HL-60 (cell line): ENCODE measurements around the gene APCDD1.

Experiments
- DNase-seq, 2 experiments: peaks; one replicate each; pipeline ENCODE4 v3.0.0-alpha.2; 2010 to 2020; ENCODE audit warnings: low read depth in 1 of 2, low spot score in 1 of 2
- H3K27ac ChIP-seq: fragments of 250-450 bp; sonication (Bioruptor Pico); replicated peaks from 2 replicates; pipeline ENCODE4 v1.5.1; 2020; ENCODE audit warnings: mild to moderate bottlenecking, moderate library complexity
- H3K27me3 ChIP-seq: fragments of 250-450 bp; sonication (Bioruptor Pico); 2 replicates; pipeline ENCODE4 v1.5.1; 2021; ENCODE audit warnings: mild to moderate bottlenecking, moderate library complexity; ENCODE audit not compliant: insufficient read depth, poor library complexity, severe bottlenecking
- H3K4me3 ChIP-seq: replicated peaks from 2 replicates; pipeline ENCODE4 v1.5.1; 2011; ENCODE audit warnings: mild to moderate bottlenecking, control low read depth, low read length; ENCODE audit not compliant: insufficient read depth
- CTCF ChIP-seq: IDR thresholded peaks from one replicate; pipeline ENCODE4 v1.5.1; 2011; ENCODE audit warnings: low read length, control low read depth, inconsistent platforms; ENCODE audit not compliant: insufficient read depth
- GABPA ChIP-seq: IDR thresholded peaks from 2 replicates; pipeline ENCODE4 v1.6.1; 2012; ENCODE audit warnings: low read depth
- POLR2AphosphoS5 ChIP-seq: IDR thresholded peaks from 2 replicates; pipeline ENCODE4 v1.6.1; 2012; ENCODE audit warnings: low read depth
- SPI1 ChIP-seq: IDR thresholded peaks from 2 replicates; pipeline ENCODE4 v1.6.1; 2012; ENCODE audit warnings: low read depth, mild to moderate bottlenecking, borderline replicate concordance
- TF ChIP-seq, protein P1 (sequence below): IDR thresholded peaks from 2 replicates; pipeline ENCODE4 v1.6.1; 2012; ENCODE audit warnings: low read depth; ENCODE audit not compliant: insufficient replicate concordance

APCDD1 gene

GRCh38 chr18:10417191-10417590, 37.2 kb upstream of the APCDD1 start:
- H3K27me3 ChIP-seq = no peaks in the 10 kb centered on the region
- no peak for TF ChIP-seq CTCF
- TF ChIP-seq, protein P1, sequence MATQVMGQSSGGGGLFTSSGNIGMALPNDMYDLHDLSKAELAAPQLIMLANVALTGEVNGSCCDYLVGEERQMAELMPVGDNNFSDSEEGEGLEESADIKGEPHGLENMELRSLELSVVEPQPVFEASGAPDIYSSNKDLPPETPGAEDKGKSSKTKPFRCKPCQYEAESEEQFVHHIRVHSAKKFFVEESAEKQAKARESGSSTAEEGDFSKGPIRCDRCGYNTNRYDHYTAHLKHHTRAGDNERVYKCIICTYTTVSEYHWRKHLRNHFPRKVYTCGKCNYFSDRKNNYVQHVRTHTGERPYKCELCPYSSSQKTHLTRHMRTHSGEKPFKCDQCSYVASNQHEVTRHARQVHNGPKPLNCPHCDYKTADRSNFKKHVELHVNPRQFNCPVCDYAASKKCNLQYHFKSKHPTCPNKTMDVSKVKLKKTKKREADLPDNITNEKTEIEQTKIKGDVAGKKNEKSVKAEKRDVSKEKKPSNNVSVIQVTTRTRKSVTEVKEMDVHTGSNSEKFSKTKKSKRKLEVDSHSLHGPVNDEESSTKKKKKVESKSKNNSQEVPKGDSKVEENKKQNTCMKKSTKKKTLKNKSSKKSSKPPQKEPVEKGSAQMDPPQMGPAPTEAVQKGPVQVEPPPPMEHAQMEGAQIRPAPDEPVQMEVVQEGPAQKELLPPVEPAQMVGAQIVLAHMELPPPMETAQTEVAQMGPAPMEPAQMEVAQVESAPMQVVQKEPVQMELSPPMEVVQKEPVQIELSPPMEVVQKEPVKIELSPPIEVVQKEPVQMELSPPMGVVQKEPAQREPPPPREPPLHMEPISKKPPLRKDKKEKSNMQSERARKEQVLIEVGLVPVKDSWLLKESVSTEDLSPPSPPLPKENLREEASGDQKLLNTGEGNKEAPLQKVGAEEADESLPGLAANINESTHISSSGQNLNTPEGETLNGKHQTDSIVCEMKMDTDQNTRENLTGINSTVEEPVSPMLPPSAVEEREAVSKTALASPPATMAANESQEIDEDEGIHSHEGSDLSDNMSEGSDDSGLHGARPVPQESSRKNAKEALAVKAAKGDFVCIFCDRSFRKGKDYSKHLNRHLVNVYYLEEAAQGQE = no peak
- no peak overlapping the region for H3K27ac ChIP-seq
- DNase-seq = no peak
- H3K4me3 ChIP-seq = no peak overlapping the region

DNA sequence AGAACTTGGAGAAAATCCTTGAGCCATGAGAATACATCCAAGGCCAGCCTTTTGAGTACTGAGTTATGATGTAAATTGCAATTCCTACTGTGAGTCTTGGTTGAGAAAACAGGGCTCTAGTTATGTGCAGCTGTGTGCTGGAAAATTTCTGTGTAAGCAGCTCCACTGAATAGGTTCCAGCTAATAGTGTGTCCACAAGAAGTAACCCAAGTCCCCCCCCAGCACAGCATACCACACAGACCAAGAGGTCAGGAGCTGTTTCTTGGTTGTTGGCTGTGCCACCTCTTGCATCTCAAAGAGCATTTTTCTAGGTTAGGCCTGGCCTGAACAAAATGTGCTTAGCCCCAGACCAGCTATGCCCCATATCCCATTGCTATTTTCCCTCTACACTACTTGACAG, 36.8 kb upstream of the APCDD1 start:
- TF ChIP-seq CTCF (no peak), SPI1 (no peak), POLR2AphosphoS5 (no peak), GABPA (no peak)
- Histone ChIP-seq H3K27ac (no peak overlapping the region), H3K4me3 (no peak overlapping the region), H3K27me3 (no peaks in the 10 kb centered on the region)
- DNase-seq = no peak

DNA sequence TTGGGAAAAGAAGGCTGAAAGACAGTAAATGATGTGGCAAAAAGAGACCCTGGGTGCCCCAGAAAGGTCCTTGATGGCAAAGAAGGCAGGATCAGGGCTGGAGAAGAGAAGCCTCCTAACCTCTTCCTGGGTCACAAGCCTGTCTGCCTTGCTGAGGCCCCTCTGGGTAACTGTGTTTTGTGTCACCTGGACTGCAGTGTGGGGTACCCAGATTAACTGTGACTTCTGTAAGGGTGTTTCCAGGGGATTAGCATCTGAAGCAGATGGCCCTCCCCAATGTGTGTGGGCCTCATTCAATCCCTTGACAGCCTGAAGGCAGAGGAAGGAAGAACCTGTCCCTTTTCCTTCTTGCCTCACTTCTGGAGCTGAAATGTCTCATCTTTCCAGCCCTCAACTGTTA, 35.6 kb upstream of the APCDD1 start:
- Histone ChIP-seq H3K27ac (no peak overlapping the region), H3K4me3 (no peak overlapping the region), H3K27me3 (no peaks in the 10 kb centered on the region)
- no peak for DNase-seq
- TF ChIP-seq GABPA (no peak), POLR2AphosphoS5 (no peak), SPI1 (no peak), CTCF (no peak)
- TF ChIP-seq, protein P1 = no peak

DNA sequence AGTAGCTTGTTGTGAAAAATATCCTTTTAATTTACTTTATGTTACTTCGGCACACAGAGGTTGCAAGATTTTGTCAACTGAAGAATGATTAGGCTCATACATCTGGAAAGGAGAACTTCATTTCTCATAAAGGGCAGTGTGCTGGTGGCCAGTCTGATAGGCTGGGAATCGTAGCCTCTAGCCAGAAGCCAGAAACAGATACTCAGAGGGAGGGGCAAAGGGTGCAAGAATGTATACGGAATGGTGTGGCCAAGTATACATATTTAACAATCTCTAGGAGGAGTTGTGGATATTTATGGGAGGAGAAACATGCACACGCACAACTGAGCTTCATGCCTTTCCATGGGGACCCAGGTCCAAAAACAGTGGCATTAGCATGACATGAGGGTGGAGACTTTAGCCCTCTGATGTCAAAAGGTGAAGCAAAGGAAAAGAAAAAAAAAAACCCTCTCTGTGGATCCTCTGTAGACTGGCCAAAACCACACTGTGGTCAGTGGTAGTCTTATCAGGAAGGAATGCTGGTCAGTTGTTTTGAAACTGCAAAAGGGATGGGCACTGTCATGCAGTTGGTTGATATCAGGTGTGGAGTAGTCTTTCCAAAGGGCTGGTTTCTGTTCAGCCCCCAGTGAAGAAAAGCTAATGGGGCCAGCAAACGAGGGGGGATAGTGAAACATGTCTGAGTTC, 34.9 kb upstream of the APCDD1 start:
- Histone ChIP-seq H3K4me3 (no peak overlapping the region), H3K27ac (no peak overlapping the region), H3K27me3 (no peaks in the 10 kb centered on the region)
- DNase-seq = no peak
- no peak for TF ChIP-seq GABPA
- TF ChIP-seq, protein P1 = no peak
- no peak for TF ChIP-seq POLR2AphosphoS5
- TF ChIP-seq SPI1 = no peak
- TF ChIP-seq CTCF = no peak
